Smooth muscle cell (in vitro differentiated cells): ENCODE results near the gene SLC1A4. TPM values are rescaled to one million over a fixed set of nuclear protein-coding genes. Genes with fewer than 3 reads are reported as not detected.

Experiments used
- DNase-seq: peaks from one replicate; lab custom pipeline; 2025; ENCODE audit not compliant: unreplicated experiment; lab: John Stamatoyannopoulos, UW
- H2AFZ ChIP-seq: fragments of 200-600 bp; sonication (generic); 2 replicates; pipeline ENCODE4 v1.6.0; 2016; ENCODE audit warnings: antibody characterized with exemption, low read depth, mild to moderate bottlenecking
- H3F3A ChIP-seq: fragments of 200-600 bp; sonication (generic); 2 replicates; pipeline ENCODE4 v1.6.0; 2017; ENCODE audit warnings: antibody characterized with exemption, low read depth
- H3K27ac ChIP-seq: fragments of 200-600 bp; sonication (generic); 2 replicates; pipeline ENCODE4 v1.5.1; 2016; ENCODE audit warnings: low read depth, mild to moderate bottlenecking
- H3K27me3 ChIP-seq: fragments of 200-600 bp; sonication (generic); 2 replicates; pipeline ENCODE4 v1.6.1; 2016; ENCODE audit warnings: low read depth, mild to moderate bottlenecking
- H3K36me3 ChIP-seq: fragments of 200-600 bp; sonication (generic); 2 replicates; pipeline ENCODE4 v1.5.1; 2016; ENCODE audit warnings: low read depth
- H3K4me1 ChIP-seq: fragments of 200-600 bp; sonication (generic); 2 replicates; pipeline ENCODE4 v1.5.1; 2016; ENCODE audit warnings: low read depth
- H3K4me2 ChIP-seq: fragments of 200-600 bp; sonication (generic); 2 replicates; pipeline ENCODE4 v1.6.0; 2016; ENCODE audit warnings: mild to moderate bottlenecking
- H3K4me3 ChIP-seq: fragments of 200-600 bp; sonication (generic); 2 replicates; pipeline ENCODE4 v1.5.1; 2016; ENCODE audit warnings: mild to moderate bottlenecking
- H3K79me2 ChIP-seq: fragments of 200-600 bp; sonication (generic); 2 replicates; pipeline ENCODE4 v1.6.0; 2016; ENCODE audit warnings: low read depth, mild to moderate bottlenecking
- H3K9ac ChIP-seq: fragments of 200-600 bp; sonication (generic); 2 replicates; pipeline ENCODE4 v1.6.0; 2016; ENCODE audit warnings: low read depth
- H3K9me3 ChIP-seq: fragments of 200-600 bp; sonication (generic); replicated peaks from 2 replicates; pipeline ENCODE4 v1.5.1; 2016; ENCODE audit warnings: low read depth
- H4K20me1 ChIP-seq: fragments of 200-600 bp; sonication (generic); 2 replicates; pipeline ENCODE4 v1.6.0; 2016; ENCODE audit warnings: low read depth
- WGBS: methylation state at CpG from one replicate; pipeline ENCODE4 v1.1.7; 2016; ENCODE audit warnings: low lambda C conversion rate; 5-methylcytosine and 5-hydroxymethylcytosine counted together
- polyA plus RNA-seq: library from polyadenylated mRNA; unstranded; fragments of >200 nt; fragmentation: Nextera tagmentation; extraction: Ambion mirVana; gene quantifications from 2 replicates; pipeline ENCODE4 v1.2.1, GENCODE V29; 2016
- total RNA-seq: library from RNA; depleted of rRNA; stranded (reverse); fragments of >200 nt; gene quantifications from 2 replicates; pipeline ENCODE4 v1.2.3, GENCODE V29; 2014
- TF ChIP-seq, protein P1 (sequence below): fragments of 200-600 bp; sonication (generic); IDR thresholded peaks from 2 replicates; pipeline ENCODE4 v1.5.1; 2017; ENCODE audit warnings: borderline replicate concordance, mild to moderate bottlenecking, antibody characterized with exemption; ENCODE audit not compliant: insufficient read depth, poor library complexity, severe bottlenecking

SLC1A4 gene
- total and polyA plus RNA-seq, 2 experiments from 2014 or later, result 14.2 to 16.9 TPM

- H2AFZ ChIP-seq, result no peak overlapping the region
- no peak overlapping the region for H3K4me2 ChIP-seq
- H3K4me1 ChIP-seq, result peaks cover 15% of the 10 kb centered on the region
- peaks cover 44% of the 10 kb centered on the region for H3K79me2 ChIP-seq
- no peaks in the 10 kb centered on the region for H3K36me3 ChIP-seq
- 100% methylated on average over 1 of the region's 1 CpG for WGBS
- H4K20me1 ChIP-seq, result peaks cover 64% of the 10 kb centered on the region
- no peaks in the 10 kb centered on the region for H3K27me3 ChIP-seq
- no peaks in the 10 kb centered on the region for H3K9me3 ChIP-seq
- no peaks in the 10 kb centered on the region for H3F3A ChIP-seq
- TF ChIP-seq, protein P1, sequence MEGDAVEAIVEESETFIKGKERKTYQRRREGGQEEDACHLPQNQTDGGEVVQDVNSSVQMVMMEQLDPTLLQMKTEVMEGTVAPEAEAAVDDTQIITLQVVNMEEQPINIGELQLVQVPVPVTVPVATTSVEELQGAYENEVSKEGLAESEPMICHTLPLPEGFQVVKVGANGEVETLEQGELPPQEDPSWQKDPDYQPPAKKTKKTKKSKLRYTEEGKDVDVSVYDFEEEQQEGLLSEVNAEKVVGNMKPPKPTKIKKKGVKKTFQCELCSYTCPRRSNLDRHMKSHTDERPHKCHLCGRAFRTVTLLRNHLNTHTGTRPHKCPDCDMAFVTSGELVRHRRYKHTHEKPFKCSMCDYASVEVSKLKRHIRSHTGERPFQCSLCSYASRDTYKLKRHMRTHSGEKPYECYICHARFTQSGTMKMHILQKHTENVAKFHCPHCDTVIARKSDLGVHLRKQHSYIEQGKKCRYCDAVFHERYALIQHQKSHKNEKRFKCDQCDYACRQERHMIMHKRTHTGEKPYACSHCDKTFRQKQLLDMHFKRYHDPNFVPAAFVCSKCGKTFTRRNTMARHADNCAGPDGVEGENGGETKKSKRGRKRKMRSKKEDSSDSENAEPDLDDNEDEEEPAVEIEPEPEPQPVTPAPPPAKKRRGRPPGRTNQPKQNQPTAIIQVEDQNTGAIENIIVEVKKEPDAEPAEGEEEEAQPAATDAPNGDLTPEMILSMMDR, result no peak
- H3K4me3 ChIP-seq, result no peak overlapping the region
- no peak for DNase-seq
- no peak overlapping the region for H3K9ac ChIP-seq
- H3K27ac ChIP-seq, result no peak overlapping the region
Observed at GRCh38 chr2:65059071-65059470, 69.9 kb downstream of the SLC1A4 start.

- H2AFZ ChIP-seq, result no peak overlapping the region
- no peaks in the 10 kb centered on the region for H3K36me3 ChIP-seq
- 85% methylated on average over 7 of the region's 7 CpGs for WGBS
- TF ChIP-seq, protein P1, result no peak
- H3K4me2 ChIP-seq, result no peak overlapping the region
- no peaks in the 10 kb centered on the region for H3K27me3 ChIP-seq
- H3K4me3 ChIP-seq, result no peak overlapping the region
- no peak overlapping the region for H3K27ac ChIP-seq
- no peak for DNase-seq
- peaks cover 85% of the 10 kb centered on the region for H4K20me1 ChIP-seq
- peaks cover 25% of the 10 kb centered on the region for H3K4me1 ChIP-seq
- no peaks in the 10 kb centered on the region for H3K9me3 ChIP-seq
- H3K9ac ChIP-seq, result no peak overlapping the region
- peaks cover 11% of the 10 kb centered on the region for H3F3A ChIP-seq
- peaks cover 44% of the 10 kb centered on the region for H3K79me2 ChIP-seq
Observed at GRCh38 chr2:65061146-65061909, 72.1 kb downstream of the SLC1A4 start.

- H3K27ac ChIP-seq, result no peak overlapping the region
- H3F3A ChIP-seq, result peaks cover 11% of the 10 kb centered on the region
- no peaks in the 10 kb centered on the region for H3K36me3 ChIP-seq
- WGBS, result 95% methylated on average over 8 of the region's 8 CpGs
- no peak overlapping the region for H2AFZ ChIP-seq
- H3K4me1 ChIP-seq, result peaks cover 25% of the 10 kb centered on the region
- H3K9me3 ChIP-seq, result no peaks in the 10 kb centered on the region
- H4K20me1 ChIP-seq, result peaks cover 86% of the 10 kb centered on the region
- no peaks in the 10 kb centered on the region for H3K27me3 ChIP-seq
- no peak overlapping the region for H3K9ac ChIP-seq
- peaks cover 44% of the 10 kb centered on the region for H3K79me2 ChIP-seq
- no peak overlapping the region for H3K4me2 ChIP-seq
- TF ChIP-seq, protein P1, result no peak
- DNase-seq, result no peak
- H3K4me3 ChIP-seq, result no peak overlapping the region
Observed at GRCh38 chr2:65061910-65062339, 72.7 kb downstream of the SLC1A4 start.
